Neural progenitor cell (in vitro differentiated cells): ENCODE measurements around the gene JAKMIP2.

Experiments
- EZH2 ChIP-seq: fragments of 200-600 bp; sonication (generic); IDR thresholded peaks from 2 replicates; pipeline ENCODE4 v1.6.1; 2017; ENCODE audit warnings: antibody characterized with exemption, mild to moderate bottlenecking, moderate library complexity
- TF ChIP-seq, protein P1 (sequence below): fragments of 200-600 bp; sonication (generic); IDR thresholded peaks from 2 replicates; pipeline ENCODE4 v1.5.1; 2017; ENCODE audit warnings: antibody characterized with exemption, mild to moderate bottlenecking

DNA sequence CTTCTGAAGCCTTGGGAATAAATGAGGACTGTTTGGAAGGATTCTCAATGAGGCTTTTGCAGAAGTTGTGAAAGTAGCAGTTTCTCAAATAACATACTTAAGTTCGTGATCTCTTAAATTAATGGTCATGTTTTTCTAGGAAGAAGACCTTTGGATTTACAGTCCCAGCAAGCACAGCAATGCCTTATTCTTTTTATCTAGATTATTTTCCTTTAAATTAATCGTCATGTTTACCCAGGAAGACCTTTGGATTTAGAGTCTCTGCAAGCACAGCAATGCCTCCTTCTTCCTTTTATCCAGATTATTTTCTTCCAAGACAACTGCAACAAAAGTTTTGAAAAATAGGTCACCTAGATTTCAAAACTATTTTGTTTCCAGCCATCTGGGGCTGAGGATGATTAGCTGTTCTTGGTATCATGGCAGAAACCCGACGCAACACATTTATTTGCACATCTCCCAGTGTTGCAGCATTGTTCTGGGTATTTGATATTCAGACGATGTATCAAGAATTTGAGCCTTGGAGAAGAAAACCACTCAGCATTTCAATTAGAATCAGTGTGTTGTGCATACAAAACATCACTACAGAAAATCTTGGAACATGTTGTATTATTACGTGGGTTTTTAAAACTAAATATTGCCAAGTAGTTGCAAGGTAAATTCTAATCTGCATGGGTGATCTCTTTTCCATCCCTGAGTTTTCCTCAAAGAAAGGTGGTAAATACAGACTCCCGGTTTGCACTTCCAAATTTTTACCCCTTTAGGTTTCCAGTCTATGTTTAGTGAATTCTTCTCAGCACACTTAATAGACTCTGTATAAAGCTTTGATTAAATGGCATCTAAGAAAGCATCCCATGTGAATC is 50.9 kb downstream of the JAKMIP2 start:
- TF ChIP-seq, protein P1, sequence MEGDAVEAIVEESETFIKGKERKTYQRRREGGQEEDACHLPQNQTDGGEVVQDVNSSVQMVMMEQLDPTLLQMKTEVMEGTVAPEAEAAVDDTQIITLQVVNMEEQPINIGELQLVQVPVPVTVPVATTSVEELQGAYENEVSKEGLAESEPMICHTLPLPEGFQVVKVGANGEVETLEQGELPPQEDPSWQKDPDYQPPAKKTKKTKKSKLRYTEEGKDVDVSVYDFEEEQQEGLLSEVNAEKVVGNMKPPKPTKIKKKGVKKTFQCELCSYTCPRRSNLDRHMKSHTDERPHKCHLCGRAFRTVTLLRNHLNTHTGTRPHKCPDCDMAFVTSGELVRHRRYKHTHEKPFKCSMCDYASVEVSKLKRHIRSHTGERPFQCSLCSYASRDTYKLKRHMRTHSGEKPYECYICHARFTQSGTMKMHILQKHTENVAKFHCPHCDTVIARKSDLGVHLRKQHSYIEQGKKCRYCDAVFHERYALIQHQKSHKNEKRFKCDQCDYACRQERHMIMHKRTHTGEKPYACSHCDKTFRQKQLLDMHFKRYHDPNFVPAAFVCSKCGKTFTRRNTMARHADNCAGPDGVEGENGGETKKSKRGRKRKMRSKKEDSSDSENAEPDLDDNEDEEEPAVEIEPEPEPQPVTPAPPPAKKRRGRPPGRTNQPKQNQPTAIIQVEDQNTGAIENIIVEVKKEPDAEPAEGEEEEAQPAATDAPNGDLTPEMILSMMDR = no peak
- TF ChIP-seq EZH2 = no peak
